GM18499 (cell line): Measurements from ENCODE around the gene PARD3.
"Not testable (repeated sequence)": the region's sequence is repeated elsewhere in the genome, so short reads cannot be mapped to it uniquely, and the experiment has no call there.

Experiments used
- ATAC-seq: cut with Tn5 transposase; IDR thresholded peaks from one replicate; pipeline ENCODE4 v1.9.1; 2021; ENCODE audit warnings: moderate number of reproducible peaks; ENCODE audit not compliant: insufficient read depth, unreplicated experiment

PARD3 gene

GRCh38 chr10:34815185-34816084 lies at the start of gene PARD3:
PARD3 (minus strand) TSS chr10:34815296; CDS start chr10:34814995, 301 bp downstream.
- no peak for ATAC-seq

- ATAC-seq: no peak
Measured at GRCh38 chr10:34864149-34865067, 49.3 kb upstream of the PARD3 start.

GRCh38 chr10:34862892-34863291 lies 47.8 kb upstream of the PARD3 start:
- no peak for ATAC-seq

GRCh38 chr10:34861293-34862021 lies 46.4 kb upstream of the PARD3 start:
- no peak for ATAC-seq

- no peak for ATAC-seq
Measured at GRCh38 chr10:34859170-34859569, 44.1 kb upstream of the PARD3 start.

- no peak for ATAC-seq
Measured at GRCh38 chr10:34858003-34858402, 42.9 kb upstream of the PARD3 start.

- ATAC-seq: no peak
Measured at GRCh38 chr10:34854147-34854601, 39.1 kb upstream of the PARD3 start.

- no peak for ATAC-seq
Measured at GRCh38 chr10:34853357-34853756, 38.3 kb upstream of the PARD3 start.

GRCh38 chr10:34850558-34850957 lies 35.5 kb upstream of the PARD3 start:
- ATAC-seq: no peak

GRCh38 chr10:34850036-34850435 lies 34.9 kb upstream of the PARD3 start:
- no peak for ATAC-seq

- ATAC-seq: no peak
Measured at GRCh38 chr10:34845070-34845469, 30.0 kb upstream of the PARD3 start.

- no peak for ATAC-seq
Measured at GRCh38 chr10:34844448-34844847, 29.4 kb upstream of the PARD3 start.

- not testable (repeated sequence) for ATAC-seq
Measured at GRCh38 chr10:34843470-34843869, 28.4 kb upstream of the PARD3 start.

- no peak for ATAC-seq
Measured at GRCh38 chr10:34838366-34838900, 23.3 kb upstream of the PARD3 start.

GRCh38 chr10:34835908-34836508 lies 20.9 kb upstream of the PARD3 start:
- ATAC-seq: no peak

GRCh38 chr10:34834274-34834673 lies 19.2 kb upstream of the PARD3 start:
- ATAC-seq: no peak

GRCh38 chr10:34830217-34830822 lies 15.2 kb upstream of the PARD3 start:
- ATAC-seq: no peak

- ATAC-seq: no peak
Measured at GRCh38 chr10:34826857-34827766, 12.0 kb upstream of the PARD3 start.
